Activated naive CD4-positive, alpha-beta T cell treated with anti-CD3 and anti-CD28 coated beads, Interleukin-2, amount 10 ng/mL, durations not matched to agents 7 days and 5 days (primary cell): ENCODE measurements around the gene ZP1.

Experiments used
- CTCF ChIA-PET: fragments of 350-600 bp; sonication (Branson Sonifier 250); formaldehyde crosslinking; loops from one replicate; lab custom pipeline; 2021; ENCODE audit warnings: antibody characterized with exemption; lab: Charles Lee
- DNase-seq: peaks from one replicate; pipeline ENCODE4 v3.0.0-alpha.2; 2020
- H3K27ac Mint-ChIP-seq: one replicate; pipeline ENCODE4 v1.8.0; 2021; ENCODE audit warnings: mild to moderate bottlenecking, moderate library complexity, mixed read lengths
- H3K27me3 Mint-ChIP-seq: one replicate; pipeline ENCODE4 v1.8.0; 2021; ENCODE audit warnings: mild to moderate bottlenecking, mixed read lengths
- H3K36me3 Mint-ChIP-seq: one replicate; pipeline ENCODE4 v1.8.0; 2021; ENCODE audit warnings: mixed read lengths
- H3K4me1 Mint-ChIP-seq: one replicate; pipeline ENCODE4 v1.8.0; 2021; ENCODE audit warnings: mixed read lengths
- H3K4me3 Mint-ChIP-seq: one replicate; pipeline ENCODE4 v1.8.0; 2021; ENCODE audit warnings: mild to moderate bottlenecking, moderate library complexity, mixed read lengths
- H3K9me3 Mint-ChIP-seq: one replicate; pipeline ENCODE4 v1.8.0; 2021; ENCODE audit warnings: mixed read lengths

The ZP1 gene

DNA sequence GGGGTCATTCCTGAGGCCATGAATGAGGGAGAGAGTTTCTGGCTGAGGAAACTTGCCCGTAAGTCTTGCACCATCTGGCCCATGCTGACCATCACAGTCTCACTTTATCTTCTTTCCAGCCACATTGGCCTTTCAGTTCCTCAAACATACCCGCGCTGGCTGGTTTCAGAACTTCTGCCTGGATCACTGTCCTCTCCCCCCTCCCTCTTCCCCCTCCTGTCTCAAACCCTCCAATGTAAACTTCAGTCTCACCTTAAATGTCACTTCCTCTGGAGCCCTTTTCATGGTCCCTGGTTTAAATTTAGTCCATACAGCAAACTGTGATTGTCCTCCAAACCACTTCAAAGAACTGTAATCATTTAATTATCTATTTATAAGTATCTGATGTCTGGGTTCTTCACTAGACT lies 42.9 kb downstream of the ZP1 start:
- Mint-ChIP-seq H3K27me3 (peaks cover 22% of the 10 kb centered on the region), H3K9me3 (no peaks in the 10 kb centered on the region), H3K36me3 (peaks cover under 1% of the 10 kb centered on the region), H3K27ac (no peak overlapping the region), H3K4me3 (no peak overlapping the region), H3K4me1 (peaks cover 52% of the 10 kb centered on the region)
- no peak for DNase-seq
- CTCF ChIA-PET: no interaction called here

DNA sequence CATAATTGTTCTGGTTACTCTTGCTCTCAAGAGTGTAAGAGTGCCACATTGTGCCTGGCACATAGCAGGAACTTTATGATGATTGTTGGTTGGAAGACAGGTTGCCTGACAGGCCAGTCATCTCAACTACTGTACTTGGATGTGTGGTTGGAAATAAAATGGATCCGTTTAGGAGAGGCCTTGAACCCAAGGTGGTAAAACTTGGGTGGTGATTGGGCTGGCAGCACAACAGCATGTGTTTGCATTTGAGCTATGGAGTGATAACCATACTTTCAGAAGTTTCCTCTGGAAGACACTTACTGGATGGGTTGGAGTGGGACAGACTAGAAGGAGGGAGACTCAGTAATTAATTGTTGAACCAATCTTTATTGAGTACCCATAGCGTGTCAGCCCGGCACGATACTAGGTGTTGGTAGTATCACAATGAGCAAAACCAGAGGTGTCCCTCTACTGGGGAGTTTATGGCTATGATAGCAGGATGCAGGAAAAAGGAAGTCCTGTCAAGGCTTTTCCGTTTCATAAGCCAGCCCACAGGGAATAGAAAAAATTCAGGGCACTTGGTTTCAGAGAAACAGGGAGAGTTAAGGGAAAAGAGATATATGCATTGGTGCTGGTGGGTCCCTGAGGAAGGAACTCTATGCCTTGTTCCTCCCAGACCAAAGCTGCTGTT lies 43.5 kb downstream of the ZP1 start:
- Mint-ChIP-seq H3K4me1 (peaks cover 54% of the 10 kb centered on the region), H3K27me3 (peaks cover 22% of the 10 kb centered on the region), H3K4me3 (no peak overlapping the region), H3K9me3 (no peaks in the 10 kb centered on the region), H3K27ac (no peak overlapping the region), H3K36me3 (peaks cover 2% of the 10 kb centered on the region)
- CTCF ChIA-PET: interaction anchor here (5.5 kb wide), 1 partner anchor 8 kb away, joined by 57 read pairs; the partner anchor contains the start of gene PRPF19
- DNase-seq: no peak

DNA sequence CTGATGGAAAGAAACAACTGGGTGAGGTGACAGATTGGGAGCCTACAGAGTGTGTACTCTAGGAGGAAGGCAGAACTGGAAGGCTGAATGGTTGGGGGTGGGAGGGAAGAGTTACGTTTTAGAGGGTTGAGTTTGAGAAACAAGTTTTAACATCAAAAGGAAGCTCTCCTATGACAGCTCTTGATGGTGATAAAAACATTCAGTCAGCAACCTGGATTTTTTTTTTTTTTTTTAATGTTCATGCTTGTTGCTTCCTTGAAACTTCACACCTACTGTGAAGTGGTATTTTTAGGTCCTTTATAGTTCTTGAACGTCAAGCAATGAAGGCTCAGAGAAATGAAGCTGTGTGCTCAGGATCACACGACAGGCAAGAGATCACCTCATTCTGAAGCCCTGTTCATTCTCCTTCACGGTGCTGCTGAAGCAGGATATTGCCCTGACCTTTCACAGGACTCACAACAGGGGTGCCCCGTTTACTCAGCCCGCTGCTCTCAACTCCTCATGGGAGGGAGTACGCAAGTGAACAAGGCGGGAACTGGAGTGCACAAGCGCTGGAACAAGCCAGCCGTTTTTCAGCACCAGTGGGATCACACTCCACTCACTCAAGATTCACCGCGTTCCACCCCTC lies 45.0 kb downstream of the ZP1 start:
- H3K36me3 Mint-ChIP-seq: peaks cover 4% of the 10 kb centered on the region
- H3K4me1 Mint-ChIP-seq: peaks cover 57% of the 10 kb centered on the region
- DNase-seq: no peak
- no peak overlapping the region for H3K4me3 Mint-ChIP-seq
- H3K9me3 Mint-ChIP-seq: no peaks in the 10 kb centered on the region
- CTCF ChIA-PET: interaction anchor here (1.2 to 5.5 kb wide), 3 partner anchors 9 to 80 kb away, joined by 3 to 57 read pairs (median 4); partner anchors contain the start of gene PRPF19
- peaks cover 22% of the 10 kb centered on the region for H3K27me3 Mint-ChIP-seq
- H3K27ac Mint-ChIP-seq: peak overlapping the region; percentile 77

DNA sequence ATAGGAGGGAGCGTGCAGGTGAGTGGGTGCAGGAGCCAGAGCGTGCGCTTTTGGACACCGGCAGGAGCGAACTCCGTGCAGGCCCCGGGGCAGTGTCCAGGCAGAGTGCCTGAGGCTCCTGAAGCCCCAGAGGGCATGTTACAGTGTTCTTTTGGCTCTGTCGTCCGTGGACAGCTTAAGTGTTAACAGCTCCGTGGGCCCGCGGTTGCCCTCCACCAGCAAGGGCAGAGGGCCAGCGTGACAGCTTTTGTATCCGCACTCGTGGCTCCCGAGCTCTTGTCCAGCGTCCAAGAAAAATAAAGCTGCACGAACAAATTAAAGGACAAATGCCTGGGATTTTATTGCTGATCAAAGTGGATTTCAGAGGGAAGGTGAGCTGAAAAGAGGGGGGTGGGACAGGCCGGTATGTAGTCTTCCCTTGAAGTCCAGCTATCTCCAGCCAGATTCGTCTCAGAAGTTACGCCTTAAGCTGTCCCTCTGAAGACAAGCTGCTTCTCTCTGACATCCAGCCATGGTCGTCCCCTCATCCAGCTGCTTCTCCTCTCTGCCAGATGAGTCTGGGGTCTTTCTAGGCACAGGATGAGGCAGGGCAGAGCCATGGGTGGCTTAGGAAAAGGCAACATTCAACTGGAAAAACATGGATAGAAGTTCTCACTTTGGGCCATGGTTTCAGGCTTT lies 45.6 kb downstream of the ZP1 start:
- CTCF ChIA-PET: interaction anchor here (0.6 to 5.5 kb wide), 6 partner anchors 10 to 473 kb away, joined by 3 to 57 read pairs (median 4); partner anchors contain the start of gene PRPF19
- Mint-ChIP-seq H3K27me3 (peaks cover 18% of the 10 kb centered on the region), H3K36me3 (peaks cover 4% of the 10 kb centered on the region), H3K4me1 (peaks cover 54% of the 10 kb centered on the region), H3K9me3 (no peaks in the 10 kb centered on the region), H3K4me3 (peak overlapping the region; percentile 92), H3K27ac (peak overlapping the region; percentile 96)
- no peak for DNase-seq

DNA sequence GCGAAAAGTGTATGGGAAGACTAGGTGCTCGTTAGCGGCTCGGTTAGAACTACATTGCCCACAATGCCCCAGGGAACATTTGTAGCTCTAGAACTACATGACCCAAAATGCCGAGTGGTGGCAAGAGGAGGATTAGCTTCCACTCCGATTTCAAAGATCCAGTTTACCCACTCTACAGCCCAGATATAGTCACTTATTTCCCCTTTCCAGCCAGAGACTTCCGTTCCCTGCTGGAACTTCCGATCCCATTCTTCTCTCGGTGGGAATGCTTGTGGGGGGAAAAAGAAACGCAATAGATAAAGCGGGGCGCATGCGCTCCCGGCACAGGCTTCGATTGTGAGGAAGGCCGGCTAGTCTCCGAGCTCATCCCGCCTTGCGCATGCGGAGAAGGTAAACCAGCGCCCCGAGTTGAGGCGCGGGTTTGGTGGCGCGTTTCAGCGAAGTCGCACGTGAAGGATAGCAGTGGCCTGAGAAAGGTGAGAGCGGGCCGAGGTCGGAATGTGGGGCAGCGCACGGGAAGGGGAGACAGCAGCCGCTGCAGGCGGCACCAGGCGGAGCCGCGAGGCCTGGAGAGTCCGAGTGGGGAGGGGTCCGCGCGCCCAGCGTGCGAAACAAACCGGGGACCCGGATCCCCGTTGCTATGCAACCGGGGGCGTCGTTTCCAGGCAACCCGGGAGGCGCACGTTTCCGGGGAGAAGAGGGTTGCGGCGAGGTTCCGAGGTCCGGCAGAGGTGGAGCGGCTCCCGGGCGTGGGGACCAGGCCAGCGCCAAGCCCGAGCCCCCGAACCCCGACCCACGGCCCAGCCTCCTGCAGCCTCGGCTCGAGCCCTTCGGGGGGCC lies 46.7 kb downstream of the ZP1 start, which contains the start of gene TMEM109:
TSS of gene TMEM109 (plus strand) at position 366 of the 840 bp plus-strand sequence. CDS start 5,536 bp downstream, outside the sequence.
- Mint-ChIP-seq H3K27me3 (peaks cover 11% of the 10 kb centered on the region), H3K36me3 (peaks cover 4% of the 10 kb centered on the region), H3K27ac (peak within 1 kb of the TSS; percentile 96), H3K4me3 (peak within 1 kb of the TSS; percentile 92), H3K9me3 (no peaks in the 10 kb centered on the region), H3K4me1 (peaks cover 57% of the 10 kb centered on the region)
- DNase-seq: peak; percentile 91
- CTCF ChIA-PET: interaction anchor here (0.7 to 5.5 kb wide), 6 partner anchors 11 to 472 kb away, joined by 3 to 57 read pairs (median 4); partner anchors contain the start of gene PRPF19

DNA sequence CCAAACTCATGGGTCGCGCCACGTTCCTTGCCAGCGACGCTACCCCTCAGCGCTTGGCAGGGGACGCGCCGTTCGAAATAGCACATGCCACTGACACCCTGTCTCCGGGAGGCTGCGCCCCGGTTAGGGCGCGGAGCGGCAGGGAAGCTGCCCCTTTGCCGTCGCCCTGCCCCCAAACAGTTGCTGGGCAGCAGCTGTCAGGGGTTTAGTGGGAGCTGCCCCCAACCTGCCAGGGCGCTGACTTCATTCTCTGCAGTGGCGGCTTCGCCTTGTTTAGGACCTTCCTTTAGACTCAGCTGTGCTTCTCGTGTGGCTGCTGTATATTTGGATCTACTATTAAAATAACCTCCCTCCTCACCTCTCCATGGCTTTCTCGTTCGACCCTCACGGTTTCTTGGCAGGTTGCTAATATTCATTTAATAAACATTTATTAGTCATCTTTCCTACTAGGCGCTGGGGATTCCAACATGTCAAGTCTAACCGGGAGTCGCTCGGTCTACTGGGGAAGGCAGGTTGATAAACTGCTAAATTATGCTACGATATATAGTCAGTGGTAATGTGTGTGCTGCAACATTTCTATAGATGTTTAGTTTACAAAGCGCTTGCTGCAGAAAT lies 47.4 kb downstream of the ZP1 start:
- H3K27me3 Mint-ChIP-seq: peaks cover 7% of the 10 kb centered on the region
- peak; percentile 58 for DNase-seq
- H3K27ac Mint-ChIP-seq: peak overlapping the region; percentile 95
- peak overlapping the region; percentile 92 for H3K4me3 Mint-ChIP-seq
- peaks cover 60% of the 10 kb centered on the region for H3K4me1 Mint-ChIP-seq
- H3K9me3 Mint-ChIP-seq: no peaks in the 10 kb centered on the region
- CTCF ChIA-PET: interaction anchor here (0.8 to 5.5 kb wide), 14 partner anchors 12 to 471 kb away, joined by 3 to 57 read pairs (median 4); partner anchors contain the start of gene PRPF19
- peaks cover 4% of the 10 kb centered on the region for H3K36me3 Mint-ChIP-seq

DNA sequence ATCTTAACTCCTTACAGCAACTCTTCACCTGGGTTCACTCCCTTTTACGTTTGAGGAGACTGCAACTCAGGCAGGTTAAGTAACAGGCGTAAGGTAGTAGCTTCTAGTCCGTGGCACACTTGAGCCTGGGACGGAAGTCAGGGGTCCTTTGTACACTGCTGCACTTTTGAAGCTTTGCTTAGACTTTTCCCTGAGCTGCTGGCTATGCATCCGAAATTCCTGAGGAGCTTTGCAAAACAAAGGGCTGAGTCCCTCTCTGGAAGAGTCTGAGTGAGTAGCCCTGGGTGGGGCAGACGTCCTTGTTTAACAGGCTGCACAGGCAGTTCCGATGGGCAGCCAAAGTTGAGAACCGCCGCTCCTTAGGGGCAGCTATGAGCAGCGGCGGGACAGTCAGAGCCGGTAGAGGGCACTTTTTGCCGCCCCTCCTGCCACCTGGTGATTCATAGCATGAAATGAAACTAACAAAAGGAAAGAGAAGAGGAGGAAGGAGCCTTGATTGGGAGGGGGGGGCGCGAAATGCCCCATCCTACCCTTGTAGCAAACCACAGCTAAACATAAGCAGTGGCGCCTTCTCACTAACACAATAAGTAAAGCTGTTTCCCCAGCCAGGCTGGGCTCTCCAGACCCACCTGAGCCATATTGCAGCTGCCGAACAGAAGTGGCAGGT lies 48.0 kb downstream of the ZP1 start:
- Mint-ChIP-seq H3K4me1 (peaks cover 58% of the 10 kb centered on the region), H3K36me3 (peaks cover 5% of the 10 kb centered on the region), H3K4me3 (peak overlapping the region; percentile 92)

DNA sequence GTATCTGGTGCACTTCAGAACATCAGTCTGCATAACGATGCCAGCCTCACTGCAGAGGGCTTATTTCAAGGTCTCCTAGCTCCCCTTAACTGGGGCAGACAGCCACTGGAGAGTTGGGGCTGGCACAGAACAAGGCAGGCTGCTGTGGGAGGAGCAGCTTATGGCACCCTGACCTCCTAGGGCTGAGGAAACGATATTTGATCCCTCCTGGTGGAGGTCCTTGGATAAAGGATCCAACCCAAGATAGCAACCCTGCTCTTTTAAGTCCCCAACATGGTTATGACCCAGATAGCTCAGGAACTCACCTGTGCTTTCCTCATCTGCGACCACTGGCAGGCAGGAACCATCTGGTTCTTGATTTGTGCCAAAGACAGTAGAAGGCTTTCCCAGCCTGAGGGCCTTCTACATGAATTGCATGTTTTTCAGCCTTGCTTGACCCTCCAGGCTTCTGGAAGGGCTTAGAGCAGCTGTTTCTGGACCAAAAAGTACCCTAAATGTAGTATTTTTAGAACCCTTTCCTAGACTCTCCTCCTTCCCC lies 49.4 kb downstream of the ZP1 start:
- Mint-ChIP-seq H3K27me3 (no peaks in the 10 kb centered on the region), H3K27ac (no peak overlapping the region), H3K4me3 (peak overlapping the region; percentile 28), H3K36me3 (peaks cover 12% of the 10 kb centered on the region), H3K9me3 (no peaks in the 10 kb centered on the region), H3K4me1 (peaks cover 48% of the 10 kb centered on the region)
- CTCF ChIA-PET: interaction anchor here (2.7 kb wide), 1 partner anchor 86 kb away, joined by 9 read pairs; no protein-coding TSS in a partner anchor
- no peak for DNase-seq

More for the DNA sequence above, 48.0 kb downstream of the ZP1 start:
- H3K9me3 Mint-ChIP-seq: no peaks in the 10 kb centered on the region
- peak; percentile 88 for DNase-seq
- peak overlapping the region; percentile 95 for H3K27ac Mint-ChIP-seq
- peaks cover under 1% of the 10 kb centered on the region for H3K27me3 Mint-ChIP-seq
- CTCF ChIA-PET: interaction anchor here (0.7 to 5.5 kb wide), 15 partner anchors 8 to 276 kb away, joined by 3 to 57 read pairs (median 3); partner anchors contain the start of gene PRPF19

DNA sequence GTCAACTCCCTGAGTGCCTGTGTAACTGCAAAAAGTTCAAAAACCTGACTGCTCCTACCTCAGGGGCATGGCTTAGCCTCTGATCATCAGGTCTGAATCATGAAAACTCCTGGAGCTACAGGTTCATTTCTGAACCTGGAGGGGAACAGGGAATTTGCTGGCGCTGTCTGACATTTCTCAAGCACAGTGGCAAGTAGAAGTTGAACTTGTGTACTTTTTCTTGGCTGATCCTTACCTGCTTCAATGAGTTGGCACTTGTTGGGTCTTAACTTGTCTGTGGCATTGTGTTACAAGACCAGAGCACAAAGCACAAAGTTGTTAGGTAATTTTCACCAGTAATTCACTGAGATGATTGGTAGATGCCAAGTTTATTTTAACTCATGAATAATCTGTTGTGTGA lies 49.9 kb downstream of the ZP1 start:
- no peak for DNase-seq
- Mint-ChIP-seq H3K4me1 (peaks cover 42% of the 10 kb centered on the region), H3K27ac (peak overlapping the region; percentile 13), H3K4me3 (no peak overlapping the region), H3K36me3 (peaks cover 14% of the 10 kb centered on the region), H3K9me3 (no peaks in the 10 kb centered on the region), H3K27me3 (no peaks in the 10 kb centered on the region)
- CTCF ChIA-PET: interaction anchor here (2.7 kb wide), 1 partner anchor 86 kb away, joined by 9 read pairs; no protein-coding TSS in a partner anchor

DNA sequence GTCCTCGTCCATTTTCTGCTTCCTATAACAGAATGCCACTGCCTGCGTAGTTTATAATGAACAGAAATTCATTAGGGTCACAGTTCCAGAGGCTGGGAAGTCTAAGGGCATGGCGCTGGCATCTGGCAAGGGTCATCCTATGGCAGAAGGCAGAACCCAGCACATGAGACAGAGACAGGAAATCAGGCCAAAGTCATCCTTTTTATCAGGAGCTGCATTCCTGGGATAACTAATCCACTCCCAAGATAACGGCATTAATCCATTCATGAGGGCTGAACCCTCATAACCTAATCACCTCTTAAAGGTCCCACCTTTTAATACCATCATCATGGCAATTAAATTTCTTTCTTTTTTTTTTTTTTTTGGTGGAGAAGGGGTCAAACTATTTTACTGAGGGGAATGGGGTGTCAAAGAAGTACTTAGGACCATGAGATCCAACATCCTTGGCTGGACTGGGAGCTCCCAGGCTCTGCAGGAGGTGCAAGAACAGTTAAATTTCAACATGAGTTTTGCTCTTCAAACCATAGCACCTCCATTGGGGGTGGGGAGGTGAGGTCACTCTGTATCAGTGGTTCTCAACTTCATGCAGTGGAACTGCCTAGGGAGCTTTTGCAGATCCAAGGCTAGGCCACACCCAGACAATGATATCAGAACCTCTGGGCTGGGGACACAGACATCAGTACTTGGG lies 51.1 kb downstream of the ZP1 start:
- H3K4me3 Mint-ChIP-seq: no peak overlapping the region
- peaks cover 22% of the 10 kb centered on the region for H3K36me3 Mint-ChIP-seq
- peaks cover 7% of the 10 kb centered on the region for H3K27me3 Mint-ChIP-seq
- no peak for DNase-seq
- CTCF ChIA-PET: interaction anchor here (0.9 to 1.0 kb wide), 2 partner anchors 10 to 163 kb away, joined by 3 to 4 read pairs; no protein-coding TSS in a partner anchor
- peaks cover 32% of the 10 kb centered on the region for H3K4me1 Mint-ChIP-seq
- H3K9me3 Mint-ChIP-seq: no peaks in the 10 kb centered on the region
- H3K27ac Mint-ChIP-seq: no peak overlapping the region

DNA sequence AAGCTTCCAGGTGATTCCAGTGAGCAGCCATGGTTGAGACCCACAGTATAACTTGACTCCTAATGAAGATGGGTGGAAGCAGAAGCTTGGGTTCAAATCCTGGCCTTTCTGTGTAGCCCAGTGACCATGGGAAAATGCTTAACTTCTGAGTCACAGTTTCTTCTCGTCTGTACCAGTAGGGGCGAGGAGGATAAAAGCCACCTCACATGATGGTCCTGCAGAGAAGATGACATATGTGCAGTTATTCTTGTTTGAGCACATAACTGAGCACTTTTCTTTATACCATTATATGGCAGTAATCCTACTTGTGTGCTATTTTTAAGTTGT lies 51.6 kb downstream of the ZP1 start:
- H3K27ac Mint-ChIP-seq: no peak overlapping the region
- no peak for DNase-seq
- H3K36me3 Mint-ChIP-seq: peaks cover 24% of the 10 kb centered on the region
- CTCF ChIA-PET: interaction anchor here (0.9 to 1.0 kb wide), 2 partner anchors 9 to 163 kb away, joined by 3 to 4 read pairs; no protein-coding TSS in a partner anchor
- no peak overlapping the region for H3K4me3 Mint-ChIP-seq
- H3K27me3 Mint-ChIP-seq: peaks cover 12% of the 10 kb centered on the region
- H3K9me3 Mint-ChIP-seq: no peaks in the 10 kb centered on the region
- peaks cover 30% of the 10 kb centered on the region for H3K4me1 Mint-ChIP-seq

DNA sequence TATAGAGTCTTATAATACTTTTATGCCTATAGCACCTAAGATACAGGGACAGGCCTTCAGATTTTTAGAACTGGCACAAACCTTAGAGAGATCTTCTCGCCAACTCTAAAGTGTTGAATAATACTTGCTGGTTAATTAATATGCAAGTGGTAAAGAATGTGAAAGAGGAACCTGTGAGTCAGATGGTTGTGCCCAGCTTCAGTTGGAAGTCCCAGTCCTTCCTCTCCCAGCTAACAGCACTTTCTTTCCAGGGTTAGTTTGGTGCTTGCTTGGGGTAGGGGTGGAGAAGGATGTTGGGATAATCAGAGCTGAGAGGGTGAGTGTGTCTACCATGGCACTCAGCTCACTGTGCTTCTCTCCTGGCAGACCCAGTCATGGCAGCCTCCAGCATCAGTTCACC lies 52.0 kb downstream of the ZP1 start:
- Mint-ChIP-seq H3K27ac (no peak overlapping the region), H3K4me1 (peaks cover 33% of the 10 kb centered on the region), H3K27me3 (peaks cover 16% of the 10 kb centered on the region), H3K9me3 (no peaks in the 10 kb centered on the region), H3K36me3 (peaks cover 26% of the 10 kb centered on the region), H3K4me3 (no peak overlapping the region)
- DNase-seq: no peak
- CTCF ChIA-PET: interaction anchor here (0.9 to 1.0 kb wide), 2 partner anchors 9 to 162 kb away, joined by 3 to 4 read pairs; no protein-coding TSS in a partner anchor
